GM06990 (cell line): ENCODE data around the gene SLC39A8.

Experiments used
- DNase-seq: peaks from one replicate; pipeline ENCODE4 v3.0.0-alpha.2; 2011; ENCODE audit not compliant: insufficient read length; ENCODE audit errors: extremely low read depth
- H3K27me3 ChIP-seq: replicated peaks from 2 replicates; pipeline ENCODE4 v1.6.0; 2011; ENCODE audit warnings: low read length; ENCODE audit not compliant: control insufficient read depth, insufficient read depth
- H3K36me3 ChIP-seq: 2 replicates; pipeline ENCODE4 v1.5.1; 2011; ENCODE audit warnings: low read length; ENCODE audit not compliant: control insufficient read depth, insufficient read depth
- H3K4me3 ChIP-seq: replicated peaks from 2 replicates; pipeline ENCODE4 v1.5.1; 2011; ENCODE audit warnings: low read depth, mild to moderate bottlenecking, control low read depth, low read length
- TF ChIP-seq, protein P1 (sequence below): IDR thresholded peaks from 2 replicates; pipeline ENCODE4 v1.5.1; 2011; ENCODE audit warnings: low read length, control low read depth, mild to moderate bottlenecking, inconsistent platforms; ENCODE audit not compliant: insufficient read depth, poor library complexity, severe bottlenecking

Gene SLC39A8

GRCh38 chr4:102335616-102336015, 9.7 kb downstream of the SLC39A8 start:
- no peak for DNase-seq
- no peaks in the 10 kb centered on the region for H3K36me3 ChIP-seq
- no peak overlapping the region for H3K4me3 ChIP-seq
- TF ChIP-seq, protein P1, sequence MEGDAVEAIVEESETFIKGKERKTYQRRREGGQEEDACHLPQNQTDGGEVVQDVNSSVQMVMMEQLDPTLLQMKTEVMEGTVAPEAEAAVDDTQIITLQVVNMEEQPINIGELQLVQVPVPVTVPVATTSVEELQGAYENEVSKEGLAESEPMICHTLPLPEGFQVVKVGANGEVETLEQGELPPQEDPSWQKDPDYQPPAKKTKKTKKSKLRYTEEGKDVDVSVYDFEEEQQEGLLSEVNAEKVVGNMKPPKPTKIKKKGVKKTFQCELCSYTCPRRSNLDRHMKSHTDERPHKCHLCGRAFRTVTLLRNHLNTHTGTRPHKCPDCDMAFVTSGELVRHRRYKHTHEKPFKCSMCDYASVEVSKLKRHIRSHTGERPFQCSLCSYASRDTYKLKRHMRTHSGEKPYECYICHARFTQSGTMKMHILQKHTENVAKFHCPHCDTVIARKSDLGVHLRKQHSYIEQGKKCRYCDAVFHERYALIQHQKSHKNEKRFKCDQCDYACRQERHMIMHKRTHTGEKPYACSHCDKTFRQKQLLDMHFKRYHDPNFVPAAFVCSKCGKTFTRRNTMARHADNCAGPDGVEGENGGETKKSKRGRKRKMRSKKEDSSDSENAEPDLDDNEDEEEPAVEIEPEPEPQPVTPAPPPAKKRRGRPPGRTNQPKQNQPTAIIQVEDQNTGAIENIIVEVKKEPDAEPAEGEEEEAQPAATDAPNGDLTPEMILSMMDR, result no peak
- no peaks in the 10 kb centered on the region for H3K27me3 ChIP-seq

- DNase-seq, result no peak
- H3K36me3 ChIP-seq, result no peaks in the 10 kb centered on the region
- no peaks in the 10 kb centered on the region for H3K27me3 ChIP-seq
- no peak overlapping the region for H3K4me3 ChIP-seq
- TF ChIP-seq, protein P1, result no peak
Observed at GRCh38 chr4:102334624-102335023, 10.7 kb downstream of the SLC39A8 start.

DNA sequence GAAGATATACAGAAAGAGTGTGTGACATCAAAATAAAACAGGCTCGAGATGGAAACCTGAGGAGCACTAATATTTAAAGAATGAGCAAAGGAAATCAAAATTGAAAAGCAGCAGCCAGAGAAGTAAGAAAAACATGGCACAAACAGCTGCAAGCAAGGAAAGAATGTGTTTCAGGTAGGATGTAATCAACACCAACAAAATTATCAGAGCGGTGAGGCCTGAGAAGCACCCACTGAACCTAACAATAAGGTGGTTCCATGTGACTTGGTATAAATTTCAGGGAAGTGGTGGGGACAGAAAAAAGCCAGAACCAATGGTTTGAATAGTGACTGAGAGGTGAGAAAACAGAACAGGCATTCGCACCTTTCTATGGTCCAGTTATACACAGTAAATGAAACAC, 11.5 kb downstream of the SLC39A8 start:
- no peak for DNase-seq
- H3K27me3 ChIP-seq, result no peaks in the 10 kb centered on the region
- TF ChIP-seq, protein P1, result no peak
- H3K4me3 ChIP-seq, result no peak overlapping the region
- H3K36me3 ChIP-seq, result no peaks in the 10 kb centered on the region

- TF ChIP-seq, protein P1, result no peak
Observed at GRCh38 chr4:102328045-102328444, 17.2 kb downstream of the SLC39A8 start.

DNA sequence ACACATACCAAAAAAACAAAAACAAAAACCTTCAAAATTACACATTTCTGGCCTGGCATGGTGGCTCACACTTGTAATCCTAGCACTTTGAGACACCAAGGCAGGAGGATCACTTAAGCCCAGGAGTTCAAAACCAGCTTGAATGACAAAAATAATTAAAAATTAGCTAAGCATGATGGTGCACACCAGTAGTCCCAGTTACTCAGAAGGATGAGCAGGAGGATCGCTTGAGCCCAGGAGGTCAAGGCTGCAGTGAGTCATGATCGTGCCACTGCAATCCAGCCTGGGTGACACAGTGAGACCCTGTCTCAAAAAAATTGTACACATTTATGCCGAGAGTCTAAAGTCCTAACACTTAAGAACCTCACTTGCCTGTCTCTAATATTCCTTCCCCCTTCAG, 18.3 kb downstream of the SLC39A8 start:
- Histone ChIP-seq H3K36me3 (no peaks in the 10 kb centered on the region), H3K27me3 (no peaks in the 10 kb centered on the region), H3K4me3 (no peak overlapping the region)
- TF ChIP-seq, protein P1, result no peak
- no peak for DNase-seq

More at GRCh38 chr4:102328045-102328444, 17.2 kb downstream of the SLC39A8 start:
- Histone ChIP-seq H3K36me3 (no peaks in the 10 kb centered on the region), H3K4me3 (no peak overlapping the region), H3K27me3 (no peaks in the 10 kb centered on the region)
- DNase-seq, result no peak

- Histone ChIP-seq H3K36me3 (no peaks in the 10 kb centered on the region), H3K27me3 (no peaks in the 10 kb centered on the region), H3K4me3 (no peak overlapping the region)
- DNase-seq, result no peak
- TF ChIP-seq, protein P1, result no peak
Observed at GRCh38 chr4:102324730-102325129, 20.6 kb downstream of the SLC39A8 start.
